Measurements from ENCODE around the gene CERS3.

GRCh38 chr15:100500226-100500990 is 28.3 kb downstream of the CERS3 start:
- TF ChIP-seq, protein P1, sequence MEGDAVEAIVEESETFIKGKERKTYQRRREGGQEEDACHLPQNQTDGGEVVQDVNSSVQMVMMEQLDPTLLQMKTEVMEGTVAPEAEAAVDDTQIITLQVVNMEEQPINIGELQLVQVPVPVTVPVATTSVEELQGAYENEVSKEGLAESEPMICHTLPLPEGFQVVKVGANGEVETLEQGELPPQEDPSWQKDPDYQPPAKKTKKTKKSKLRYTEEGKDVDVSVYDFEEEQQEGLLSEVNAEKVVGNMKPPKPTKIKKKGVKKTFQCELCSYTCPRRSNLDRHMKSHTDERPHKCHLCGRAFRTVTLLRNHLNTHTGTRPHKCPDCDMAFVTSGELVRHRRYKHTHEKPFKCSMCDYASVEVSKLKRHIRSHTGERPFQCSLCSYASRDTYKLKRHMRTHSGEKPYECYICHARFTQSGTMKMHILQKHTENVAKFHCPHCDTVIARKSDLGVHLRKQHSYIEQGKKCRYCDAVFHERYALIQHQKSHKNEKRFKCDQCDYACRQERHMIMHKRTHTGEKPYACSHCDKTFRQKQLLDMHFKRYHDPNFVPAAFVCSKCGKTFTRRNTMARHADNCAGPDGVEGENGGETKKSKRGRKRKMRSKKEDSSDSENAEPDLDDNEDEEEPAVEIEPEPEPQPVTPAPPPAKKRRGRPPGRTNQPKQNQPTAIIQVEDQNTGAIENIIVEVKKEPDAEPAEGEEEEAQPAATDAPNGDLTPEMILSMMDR (IDR thresholded peaks at IDR 0.05), result no peak
- TF ChIP-seq, protein P2, sequence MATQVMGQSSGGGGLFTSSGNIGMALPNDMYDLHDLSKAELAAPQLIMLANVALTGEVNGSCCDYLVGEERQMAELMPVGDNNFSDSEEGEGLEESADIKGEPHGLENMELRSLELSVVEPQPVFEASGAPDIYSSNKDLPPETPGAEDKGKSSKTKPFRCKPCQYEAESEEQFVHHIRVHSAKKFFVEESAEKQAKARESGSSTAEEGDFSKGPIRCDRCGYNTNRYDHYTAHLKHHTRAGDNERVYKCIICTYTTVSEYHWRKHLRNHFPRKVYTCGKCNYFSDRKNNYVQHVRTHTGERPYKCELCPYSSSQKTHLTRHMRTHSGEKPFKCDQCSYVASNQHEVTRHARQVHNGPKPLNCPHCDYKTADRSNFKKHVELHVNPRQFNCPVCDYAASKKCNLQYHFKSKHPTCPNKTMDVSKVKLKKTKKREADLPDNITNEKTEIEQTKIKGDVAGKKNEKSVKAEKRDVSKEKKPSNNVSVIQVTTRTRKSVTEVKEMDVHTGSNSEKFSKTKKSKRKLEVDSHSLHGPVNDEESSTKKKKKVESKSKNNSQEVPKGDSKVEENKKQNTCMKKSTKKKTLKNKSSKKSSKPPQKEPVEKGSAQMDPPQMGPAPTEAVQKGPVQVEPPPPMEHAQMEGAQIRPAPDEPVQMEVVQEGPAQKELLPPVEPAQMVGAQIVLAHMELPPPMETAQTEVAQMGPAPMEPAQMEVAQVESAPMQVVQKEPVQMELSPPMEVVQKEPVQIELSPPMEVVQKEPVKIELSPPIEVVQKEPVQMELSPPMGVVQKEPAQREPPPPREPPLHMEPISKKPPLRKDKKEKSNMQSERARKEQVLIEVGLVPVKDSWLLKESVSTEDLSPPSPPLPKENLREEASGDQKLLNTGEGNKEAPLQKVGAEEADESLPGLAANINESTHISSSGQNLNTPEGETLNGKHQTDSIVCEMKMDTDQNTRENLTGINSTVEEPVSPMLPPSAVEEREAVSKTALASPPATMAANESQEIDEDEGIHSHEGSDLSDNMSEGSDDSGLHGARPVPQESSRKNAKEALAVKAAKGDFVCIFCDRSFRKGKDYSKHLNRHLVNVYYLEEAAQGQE (IDR thresholded peaks at IDR 0.05; ENCODE audit: insufficient read depth in 1 of 2, low read depth in 2 of 2, low read length in 1 of 2), result no peak
- no peak for TF ChIP-seq POLR2AphosphoS5 (IDR thresholded peaks at IDR 0.05; ENCODE audit: low read depth, low read length)
- TF ChIP-seq TCF7L2 (IDR thresholded peaks at IDR 0.05; ENCODE audit: low read depth, low read length), result no peak

Data from Panc1 (cell line).